Natural killer cell (primary cell): ENCODE measurements around the gene PPFIA3. TPM values are rescaled to one million over a fixed set of nuclear protein-coding genes. Genes with fewer than 3 reads are reported as not detected.
A peak's percentile ranks its signal among the peaks of the same experiment; 100 is the strongest.

ENCODE experiments used
- ATAC-seq, 3 donors: fragments of 150-1000 bp in 2 of 3; fragments of 200-7000 bp in 1 of 3; cut with Tn5 transposase; 1 replicate in 1 of 3; 2 replicates in 2 of 3; pipeline ENCODE4 v1.10.0; 2021; ENCODE audit warnings: mild to moderate bottlenecking in 2 of 3, moderate library complexity in 2 of 3
- DNase-seq, 2 donors: peaks; one replicate each; pipeline versions ENCODE4 v3.0.0 to v3.0.0-alpha.2; 2013 to 2021; ENCODE audit warnings: mixed read lengths in 1 of 2
- H3K27ac ChIP-seq: one replicate; pipeline ENCODE4 v1.5.1; 2013; ENCODE audit warnings: mild to moderate bottlenecking, low read length
- H3K27me3 ChIP-seq: one replicate; pipeline ENCODE4 v1.6.1; 2013; ENCODE audit warnings: low read length; ENCODE audit not compliant: control insufficient read depth, insufficient read depth
- H3K36me3 ChIP-seq: one replicate; pipeline ENCODE4 v1.6.1; 2013; ENCODE audit warnings: low read length; ENCODE audit not compliant: control insufficient read depth, insufficient read depth
- H3K4me1 ChIP-seq: one replicate; pipeline ENCODE4 v1.6.1; 2013; ENCODE audit warnings: low read length; ENCODE audit not compliant: control insufficient read depth, insufficient read depth
- H3K4me3 ChIP-seq: one replicate; pipeline ENCODE4 v1.5.1; 2013; ENCODE audit warnings: low read length
- H3K9me3 ChIP-seq: one replicate; pipeline ENCODE4 v1.6.1; 2013; ENCODE audit warnings: low read length; ENCODE audit not compliant: control insufficient read depth, insufficient read depth
- H3K27ac Mint-ChIP-seq, 2 donors: one replicate each; pipeline ENCODE4 v1.8.0; 2022; ENCODE audit warnings: mild to moderate bottlenecking in 2 of 2, mixed read lengths in 2 of 2, moderate library complexity in 1 of 2
- H3K27me3 Mint-ChIP-seq, 2 donors: one replicate each; pipeline ENCODE4 v1.8.0; 2022; ENCODE audit warnings: low read depth in 2 of 2, mixed read lengths in 2 of 2
- H3K36me3 Mint-ChIP-seq: one replicate; pipeline ENCODE4 v1.8.0; 2022; ENCODE audit warnings: mixed read lengths
- H3K4me1 Mint-ChIP-seq, 2 donors: one replicate each; pipeline ENCODE4 v1.8.0; 2022; ENCODE audit warnings: mixed read lengths in 2 of 2
- H3K4me3 Mint-ChIP-seq: one replicate; pipeline ENCODE4 v1.8.0; 2022; ENCODE audit warnings: mild to moderate bottlenecking, moderate library complexity, mixed read lengths
- H3K9me3 Mint-ChIP-seq, 2 donors: one replicate each; pipeline ENCODE4 v1.8.0; 2022; ENCODE audit warnings: mixed read lengths in 2 of 2
- CTCF ChIP-seq: fragments of 200-600 bp; IDR thresholded peaks from one replicate; pipeline ENCODE4 v1.8.0; 2022; ENCODE audit warnings: antibody characterized with exemption
- WGBS: methylation state at CpG from one replicate; pipeline ENCODE4 v1.1.7; 2013; ENCODE audit warnings: missing lambda C conversion rate; ENCODE audit not compliant: insufficient coverage; 5-methylcytosine and 5-hydroxymethylcytosine counted together
- intact Hi-C: fragments of 100-400 bp; cut with micrococcal nuclease; formaldehyde crosslinking; loops from one replicate; pipeline ENCODE4 v1.14.2; 2022
- total RNA-seq, 4 donors: library from RNA; stranded (reverse); fragments of 120-200 nt in 1 of 4; gene quantifications; one replicate each; pipeline versions ENCODE4 v1.2.3 to v1.2.4, GENCODE V29; 2013 to 2022

The PPFIA3 gene
- total RNA-seq, 3 donors from 2014 or later (not counting 1 experiment from before 2014, with no cell fraction given), result 5.3 to 5.5 (median 5.3) TPM

DNA sequence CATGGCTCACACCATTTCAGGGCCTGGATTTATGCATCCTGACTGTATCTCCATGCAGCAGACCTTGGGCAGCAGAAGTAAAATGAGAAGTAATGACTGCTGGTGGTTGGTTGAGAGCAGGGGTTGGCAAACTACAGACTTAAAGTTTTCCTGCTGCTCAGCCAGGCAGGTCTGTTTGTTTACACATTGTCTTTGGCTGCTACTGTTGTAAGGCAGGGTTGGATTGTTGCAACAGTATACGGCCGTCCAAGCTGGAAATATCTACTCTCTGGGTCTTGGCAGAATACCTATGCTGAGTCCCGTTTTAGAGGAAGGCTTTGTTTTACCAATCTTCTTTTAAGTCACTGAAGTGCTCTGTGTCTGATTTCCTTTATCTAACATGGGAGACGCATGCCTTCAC is 20.5 kb upstream of the PPFIA3 start:
- intact Hi-C loops, result no loop called here

GRCh38 chr19:49101160-49101559 is 18.2 kb upstream of the PPFIA3 start:
- no peaks in the 10 kb centered on the region for H3K9me3 ChIP-seq
- H3K4me3 ChIP-seq, result no peak overlapping the region
- H3K4me1 ChIP-seq, result no peaks in the 10 kb centered on the region
- ATAC-seq (no peak), DNase-seq (no peak)
- peaks cover 73% of the 10 kb centered on the region for H3K36me3 ChIP-seq
- no peaks in the 10 kb centered on the region for H3K27me3 Mint-ChIP-seq
- H3K4me3 Mint-ChIP-seq, result no peak overlapping the region
- WGBS, result 94% methylated on average over 12 of the region's 12 CpGs
- H3K36me3 Mint-ChIP-seq, result no peaks in the 10 kb centered on the region
- peak overlapping the region in 1 of 2 donors; percentile 25 for H3K27ac Mint-ChIP-seq
- H3K9me3 Mint-ChIP-seq, result no peaks in the 10 kb centered on the region
- no peak for TF ChIP-seq CTCF
- intact Hi-C loops, result no loop called here
- peaks cover 5 to 23% of the 10 kb centered on the region in 2 donors for H3K4me1 Mint-ChIP-seq
- no peak overlapping the region for H3K27ac ChIP-seq
- no peaks in the 10 kb centered on the region for H3K27me3 ChIP-seq

More for the DNA sequence above, 20.5 kb upstream of the PPFIA3 start:
- no peak overlapping the region for H3K27ac ChIP-seq
- H3K9me3 ChIP-seq, result no peaks in the 10 kb centered on the region
- no peaks in the 10 kb centered on the region for H3K4me1 ChIP-seq
- 98% methylated on average over 4 of the region's 4 CpGs for WGBS
- H3K4me1 Mint-ChIP-seq, result peaks cover 0 to 16% of the 10 kb centered on the region in 2 donors
- no peak for TF ChIP-seq CTCF
- peaks cover 61% of the 10 kb centered on the region for H3K36me3 ChIP-seq
- no peaks in the 10 kb centered on the region for H3K27me3 Mint-ChIP-seq
- no peak for DNase-seq
- no peaks in the 10 kb centered on the region for H3K36me3 Mint-ChIP-seq
- no peak overlapping the region for H3K4me3 Mint-ChIP-seq
- H3K9me3 Mint-ChIP-seq, result no peaks in the 10 kb centered on the region
- H3K27ac Mint-ChIP-seq, result no peak overlapping the region
- no peak overlapping the region for H3K4me3 ChIP-seq
- ATAC-seq, result no peak
- H3K27me3 ChIP-seq, result no peaks in the 10 kb centered on the region

- Mint-ChIP-seq H3K36me3 (peaks cover 9% of the 10 kb centered on the region), H3K4me3 (no peak overlapping the region), H3K9me3 (no peaks in the 10 kb centered on the region)
Observed at GRCh38 chr19:49102303-49102702, 17.0 kb upstream of the PPFIA3 start.

More at GRCh38 chr19:49102303-49102702, 17.0 kb upstream of the PPFIA3 start:
- WGBS, result 96% methylated on average over 12 of the region's 12 CpGs
- DNase-seq, result no peak
- peaks cover 75% of the 10 kb centered on the region for H3K36me3 ChIP-seq
- H3K9me3 ChIP-seq, result no peaks in the 10 kb centered on the region
- no peaks in the 10 kb centered on the region for H3K4me1 ChIP-seq
- no peak for TF ChIP-seq CTCF
- no peak overlapping the region for H3K4me3 ChIP-seq
- no peak for ATAC-seq
- Mint-ChIP-seq H3K27ac (no peak overlapping the region), H3K27me3 (no peaks in the 10 kb centered on the region), H3K4me1 (peaks cover 12 to 34% of the 10 kb centered on the region in 2 donors)
- no peaks in the 10 kb centered on the region for H3K27me3 ChIP-seq
- H3K27ac ChIP-seq, result no peak overlapping the region
- intact Hi-C loops, result no loop called here
